GM23338 (cell line): ENCODE results near the gene ZNF557. TPM values are rescaled to one million over a fixed set of nuclear protein-coding genes. Genes with fewer than 3 reads are reported as not detected.

ENCODE experiments used
- ATAC-seq: fragments of 200-7000 bp; cut with Tn5 transposase; 3 replicates; pipeline ENCODE4 v1.9.1; 2020
- DNase-seq: peaks from one replicate; pipeline ENCODE4 v3.0.0-alpha.2; 2015; ENCODE audit warnings: low spot score
- H2AFZ ChIP-seq: fragments of 200-600 bp; sonication (generic); 2 replicates; pipeline ENCODE4 v1.8.0; 2016; ENCODE audit warnings: antibody characterized with exemption, mild to moderate bottlenecking, moderate library complexity
- H3F3A ChIP-seq: fragments of 200-600 bp; sonication (generic); replicated peaks from 2 replicates; pipeline ENCODE4 v1.8.0; 2017; ENCODE audit warnings: antibody characterized with exemption, mixed run types, low read depth
- H3K27ac ChIP-seq: fragments of 200-600 bp; sonication (generic); 2 replicates; pipeline ENCODE4 v1.6.1; 2016; ENCODE audit warnings: low read depth
- H3K27me3 ChIP-seq: fragments of 200-600 bp; sonication (generic); 2 replicates; pipeline ENCODE4 v1.8.0; 2016; ENCODE audit warnings: mild to moderate bottlenecking, mixed run types, moderate library complexity; ENCODE audit not compliant: insufficient read depth
- H3K36me3 ChIP-seq: fragments of 200-600 bp; sonication (generic); 2 replicates; pipeline ENCODE4 v1.8.0; 2016; ENCODE audit warnings: mild to moderate bottlenecking; ENCODE audit not compliant: insufficient read depth
- H3K4me1 ChIP-seq: fragments of 200-600 bp; sonication (generic); 2 replicates; pipeline ENCODE4 v1.8.0; 2016; ENCODE audit warnings: mild to moderate bottlenecking, moderate library complexity; ENCODE audit not compliant: insufficient read depth
- H3K4me2 ChIP-seq: fragments of 200-600 bp; sonication (generic); 2 replicates; pipeline ENCODE4 v1.7.1; 2017; ENCODE audit warnings: mixed run types
- H3K4me3 ChIP-seq: fragments of 200-600 bp; sonication (generic); 2 replicates; pipeline ENCODE4 v1.6.1; 2016; ENCODE audit warnings: mixed run types
- H3K79me2 ChIP-seq: fragments of 200-600 bp; sonication (generic); replicated peaks from 2 replicates; pipeline ENCODE4 v1.8.0; 2017; ENCODE audit warnings: mild to moderate bottlenecking; ENCODE audit not compliant: insufficient read depth
- H3K9me2 ChIP-seq: fragments of 200-600 bp; sonication (generic); 2 replicates; pipeline ENCODE4 v1.8.0; 2017; ENCODE audit not compliant: insufficient read depth
- H4K20me1 ChIP-seq: fragments of 200-600 bp; sonication (generic); replicated peaks from 2 replicates; pipeline ENCODE4 v1.8.0; 2017; ENCODE audit warnings: mild to moderate bottlenecking; ENCODE audit not compliant: insufficient read depth
- H3K27ac Mint-ChIP-seq: 2 replicates; pipeline ENCODE4 v1.8.0; 2020; ENCODE audit warnings: inconsistent platforms, mild to moderate bottlenecking, moderate library complexity, mixed read lengths
- H3K27me3 Mint-ChIP-seq: 3 replicates; pipeline ENCODE4 v1.8.0; 2022; ENCODE audit warnings: low read depth, mild to moderate bottlenecking, moderate library complexity, mixed read lengths, inconsistent platforms; ENCODE audit not compliant: insufficient read depth, poor library complexity
- H3K36me3 Mint-ChIP-seq: 3 replicates; pipeline ENCODE4 v1.8.0; 2021; ENCODE audit warnings: low read depth, mild to moderate bottlenecking, inconsistent platforms, moderate library complexity, mixed read lengths
- H3K4me1 Mint-ChIP-seq: 3 replicates; pipeline ENCODE4 v1.8.0; 2020; ENCODE audit warnings: mild to moderate bottlenecking, inconsistent platforms, mixed read lengths
- H3K4me3 Mint-ChIP-seq: 3 replicates; pipeline ENCODE4 v1.8.0; 2021; ENCODE audit warnings: moderate library complexity, mild to moderate bottlenecking, inconsistent platforms, mixed read lengths
- H3K9me3 Mint-ChIP-seq: 3 replicates; pipeline ENCODE4 v1.8.0; 2020; ENCODE audit warnings: moderate library complexity, mild to moderate bottlenecking, inconsistent platforms, mixed read lengths
- CREB1 ChIP-seq: fragments of 250-450 bp; sonication (Bioruptor Pico); IDR thresholded peaks from 2 replicates; pipeline ENCODE4 v1.5.0; 2020; ENCODE audit warnings: low read depth, mild to moderate bottlenecking, moderate library complexity
- CTCF ChIP-seq, 2 experiments: fragments of 200-600 bp in 1 of 2; sonication (generic) in 1 of 2; conservative IDR thresholded peaks; 2 replicates each; pipeline versions ENCODE4 v1.5.1 to v1.6.1; 2016 to 2017; ENCODE audit warnings: antibody characterized with exemption in 2 of 2, low read depth in 2 of 2, mild to moderate bottlenecking in 2 of 2, moderate library complexity in 1 of 2
- ETS1 ChIP-seq: IDR thresholded peaks from 2 replicates; pipeline ENCODE4 v1.6.1; 2016; ENCODE audit warnings: antibody characterized with exemption
- EZH2phosphoT487 ChIP-seq: fragments of 200-600 bp; sonication (generic); IDR thresholded peaks from one replicate; pipeline ENCODE4 v1.8.1; 2018; ENCODE audit warnings: antibody characterized with exemption; ENCODE audit not compliant: unreplicated experiment
- JUNB ChIP-seq: IDR thresholded peaks from one replicate; pipeline ENCODE4 v1.6.1; 2016; ENCODE audit warnings: antibody characterized with exemption; ENCODE audit not compliant: unreplicated experiment
- NANOG ChIP-seq: IDR thresholded peaks from 2 replicates; pipeline ENCODE4 v1.6.1; 2016; ENCODE audit warnings: antibody characterized with exemption, borderline replicate concordance
- ZNF331 ChIP-seq: fragments of 250-450 bp; sonication (Bioruptor Pico); IDR thresholded peaks from 2 replicates; pipeline ENCODE4 v1.5.0; 2020; ENCODE audit warnings: low read depth, mild to moderate bottlenecking, moderate library complexity
- ZNF462 ChIP-seq: fragments of 250-450 bp; sonication (Bioruptor Pico); IDR thresholded peaks from 2 replicates; pipeline ENCODE4 v1.5.0; 2020; ENCODE audit warnings: mild to moderate bottlenecking, moderate library complexity
- polyA plus RNA-seq: library from polyadenylated mRNA; unstranded; fragments of >200 nt; fragmentation: Nextera tagmentation; extraction: Ambion mirVana; gene quantifications from 2 replicates; pipeline ENCODE4 v1.2.1, GENCODE V29; 2016
- total RNA-seq: library from RNA; depleted of rRNA; stranded (reverse); fragments of >200 nt; shearing (Covaris generic); gene quantifications from 2 replicates; pipeline ENCODE4 v1.2.3, GENCODE V29; 2014

The ZNF557 gene
- total and polyA plus RNA-seq, 2 experiments from 2014 or later = 3.7 to 10.3 TPM

- Histone ChIP-seq H4K20me1 (no peaks in the 10 kb centered on the region), H3K36me3 (0 out of 2 replicates have a peak, but pooled peaks cover 8% of the 10 kb centered on the region), H3K9me2 (no peaks in the 10 kb centered on the region), H3K4me1 (no peaks in the 10 kb centered on the region), H3K79me2 (no peaks in the 10 kb centered on the region), H3K27me3 (no peaks in the 10 kb centered on the region), H3K27ac (no peak overlapping the region), H3K4me2 (no peak overlapping the region), H3F3A (no peaks in the 10 kb centered on the region), H3K4me3 (no peak overlapping the region), H2AFZ (no peak overlapping the region)
- no peak for ATAC-seq
- Mint-ChIP-seq H3K27ac (no peak overlapping the region), H3K9me3 (peaks cover 1% of the 10 kb centered on the region), H3K4me3 (no peak overlapping the region), H3K36me3 (peaks cover 58% of the 10 kb centered on the region), H3K27me3 (peaks cover 6% of the 10 kb centered on the region), H3K4me1 (no peaks in the 10 kb centered on the region)
- DNase-seq = no peak
- no peak for TF ChIP-seq EZH2phosphoT487
- no peak for TF ChIP-seq ETS1
- TF ChIP-seq CREB1 (CRISPR knock-in tag) = no peak
Measured at GRCh38 chr19:7119582-7119981, 50.1 kb downstream of the ZNF557 start.

GRCh38 chr19:7120499-7120898, 51.0 kb downstream of the ZNF557 start:
- no peak overlapping the region for H3K27ac Mint-ChIP-seq
- Histone ChIP-seq H3F3A (no peaks in the 10 kb centered on the region), H3K4me1 (no peaks in the 10 kb centered on the region), H3K27ac (no peak overlapping the region), H4K20me1 (no peaks in the 10 kb centered on the region), H3K4me3 (no peak overlapping the region), H3K36me3 (0 out of 2 replicates have a peak, but pooled peaks cover 4% of the 10 kb centered on the region), H3K79me2 (no peaks in the 10 kb centered on the region), H3K27me3 (no peaks in the 10 kb centered on the region), H3K9me2 (no peaks in the 10 kb centered on the region), H3K4me2 (no peak overlapping the region), H2AFZ (no peak overlapping the region)
- H3K9me3 Mint-ChIP-seq = peaks cover 10% of the 10 kb centered on the region
- no peak for TF ChIP-seq CREB1 (CRISPR knock-in tag)
- TF ChIP-seq CTCF (conservative IDR thresholded peaks at IDR 0.05; ENCODE audit: low read depth in 2 of 2) = no peak
- no peak for TF ChIP-seq NANOG
- TF ChIP-seq JUNB = no peak
- no peak for TF ChIP-seq ZNF331 (CRISPR knock-in tag)
- no peak overlapping the region for H3K4me3 Mint-ChIP-seq
- no peak for ATAC-seq
- H3K36me3 Mint-ChIP-seq = peaks cover 60% of the 10 kb centered on the region
- DNase-seq = no peak
- H3K27me3 Mint-ChIP-seq = peaks cover 7% of the 10 kb centered on the region
- no peaks in the 10 kb centered on the region for H3K4me1 Mint-ChIP-seq

GRCh38 chr19:7122701-7123100, 53.2 kb downstream of the ZNF557 start:
- H3K27me3 Mint-ChIP-seq = peaks cover 4% of the 10 kb centered on the region
- H3K4me3 ChIP-seq = no peak overlapping the region
- ATAC-seq = no peak
- no peaks in the 10 kb centered on the region for H3K4me1 Mint-ChIP-seq
- H4K20me1 ChIP-seq = no peaks in the 10 kb centered on the region
- H3K79me2 ChIP-seq = no peaks in the 10 kb centered on the region
- no peak for DNase-seq
- no peak overlapping the region for H3K27ac ChIP-seq
- peaks cover 18% of the 10 kb centered on the region; the same call in 1 of the 2 replicates for H3K36me3 ChIP-seq
- H3K27me3 ChIP-seq = no peaks in the 10 kb centered on the region
- no peaks in the 10 kb centered on the region for H3K4me1 ChIP-seq
- H3K36me3 Mint-ChIP-seq = peaks cover 68% of the 10 kb centered on the region
- no peak overlapping the region for H2AFZ ChIP-seq
- no peaks in the 10 kb centered on the region for H3K9me2 ChIP-seq
- H3K9me3 Mint-ChIP-seq = peaks cover 24% of the 10 kb centered on the region
- H3F3A ChIP-seq = no peaks in the 10 kb centered on the region
- no peak overlapping the region for H3K4me3 Mint-ChIP-seq
- H3K27ac Mint-ChIP-seq = no peak overlapping the region
- H3K4me2 ChIP-seq = no peak overlapping the region
- TF ChIP-seq NANOG (no peak), ZNF462 (no peak)
